ENCODE results near the gene MIA3.
"Not testable (repeated sequence)": the region's sequence is repeated elsewhere in the genome, so short reads cannot be mapped to it uniquely, and the experiment has no call there.

- TF ChIP-seq CTCF (conservative IDR thresholded peaks at IDR 0.05; ENCODE audit: low read depth, low read length); EZH2 (IDR thresholded peaks at IDR 0.05; ENCODE audit: borderline replicate concordance, low read depth, low read length, poor library complexity, severe bottlenecking): not testable (repeated sequence)
Observed at GRCh38 chr1:222668184-222668583, 50.3 kb downstream of the MIA3 start.
